A204.1 (cell line): ENCODE data around the gene SETBP1.

Experiments used
- FAIRE-seq: peaks from 2 replicates; lab custom pipeline; 2012; peaks lifted over from hg19 to GRCh38; lab: Jason Lieb, UNC

The SETBP1 gene

GRCh38 chr18:45081566-45082181 lies 401.0 kb downstream of the SETBP1 start:
- no peak for FAIRE-seq

- no peak for FAIRE-seq
Observed at GRCh38 chr18:45083226-45083855, 402.7 kb downstream of the SETBP1 start.

- FAIRE-seq = no peak
Observed at GRCh38 chr18:45084206-45084605, 403.5 kb downstream of the SETBP1 start.

- no peak for FAIRE-seq
Observed at GRCh38 chr18:45085916-45086624, 405.4 kb downstream of the SETBP1 start.

- FAIRE-seq = no peak
Observed at GRCh38 chr18:45086777-45087176, 406.1 kb downstream of the SETBP1 start.

- FAIRE-seq = no peak
Observed at GRCh38 chr18:45090526-45091140, 409.9 kb downstream of the SETBP1 start.

- no peak for FAIRE-seq
Observed at GRCh38 chr18:45100321-45101105, 419.8 kb downstream of the SETBP1 start.

GRCh38 chr18:45102126-45102525 lies 421.4 kb downstream of the SETBP1 start:
- no peak for FAIRE-seq

- FAIRE-seq = no peak
Observed at GRCh38 chr18:45102863-45103262, 422.2 kb downstream of the SETBP1 start.

GRCh38 chr18:45103319-45104048 lies 422.8 kb downstream of the SETBP1 start:
- FAIRE-seq = no peak

GRCh38 chr18:45104049-45104395 lies 423.3 kb downstream of the SETBP1 start:
- no peak for FAIRE-seq

GRCh38 chr18:45106331-45106774 lies 425.7 kb downstream of the SETBP1 start:
- FAIRE-seq = no peak

GRCh38 chr18:45107425-45107824 lies 426.7 kb downstream of the SETBP1 start:
- FAIRE-seq = no peak

- FAIRE-seq = no peak
Observed at GRCh38 chr18:45108754-45109153, 428.1 kb downstream of the SETBP1 start.

- no peak for FAIRE-seq
Observed at GRCh38 chr18:45109271-45109670, 428.6 kb downstream of the SETBP1 start.

GRCh38 chr18:45109706-45110105 lies 429.0 kb downstream of the SETBP1 start:
- FAIRE-seq = no peak

- FAIRE-seq = no peak
Observed at GRCh38 chr18:45110577-45111501, 430.2 kb downstream of the SETBP1 start.

GRCh38 chr18:45111502-45111848 lies 430.8 kb downstream of the SETBP1 start:
- no peak for FAIRE-seq

GRCh38 chr18:45112682-45113081 lies 432.0 kb downstream of the SETBP1 start:
- FAIRE-seq = no peak

- no peak for FAIRE-seq
Observed at GRCh38 chr18:45116116-45116515, 435.4 kb downstream of the SETBP1 start.
